ENCODE results near the gene HOXA4.

The HOXA4 gene

GRCh38 chr7:27130540-27131389, at the start of gene HOXA4:
HOXA4 (minus strand) TSS chr7:27130757; CDS start chr7:27130733, 24 bp downstream.
- POLR2A ChIA-PET, result no interaction called here
- peak; percentile 71 for DNase-seq (ENCODE audit: extremely low spot score)
- no peak for TF ChIP-seq CTCF (IDR thresholded peaks at IDR 0.05; ENCODE audit: control extremely low read depth, extremely low read depth, low read depth, missing control alignments)
- CTCF ChIA-PET, result interaction anchor here (0.9 to 2.0 kb wide), 6 partner anchors 20 to 45 kb away, joined by 3 to 6 read pairs (median 4); no protein-coding TSS in a partner anchor

GRCh38 chr7:27179503-27180430, 49.2 kb upstream of the HOXA4 start:
- peak; percentile 76 for DNase-seq (ENCODE audit: extremely low spot score)
- POLR2A ChIA-PET, result no interaction called here
- peak; percentile 66 for TF ChIP-seq CTCF (IDR thresholded peaks at IDR 0.05; ENCODE audit: control extremely low read depth, extremely low read depth, low read depth, missing control alignments)
- CTCF ChIA-PET, result interaction anchor here (1.0 to 3.4 kb wide), 10 partner anchors 10 to 807 kb away, joined by 3 to 15 read pairs (median 4); no protein-coding TSS in a partner anchor

GRCh38 chr7:27179030-27179429, 48.5 kb upstream of the HOXA4 start:
- no peak for DNase-seq (ENCODE audit: extremely low spot score)
- CTCF ChIA-PET, result interaction anchor here (0.7 to 3.4 kb wide), 10 partner anchors 11 to 1923 kb away, joined by 3 to 15 read pairs (median 4); no protein-coding TSS in a partner anchor
- POLR2A ChIA-PET, result no interaction called here
- no peak for TF ChIP-seq CTCF (IDR thresholded peaks at IDR 0.05; ENCODE audit: control extremely low read depth, extremely low read depth, low read depth, missing control alignments)

GRCh38 chr7:27178366-27178765, 47.8 kb upstream of the HOXA4 start:
- DNase-seq (ENCODE audit: extremely low spot score), result no peak
- ChIA-PET CTCF (interaction anchor here (0.7 to 3.4 kb wide), 4 partner anchors 17 to 1923 kb away, joined by 3 to 15 read pairs (median 8); no protein-coding TSS in a partner anchor), POLR2A (no interaction called here)
- TF ChIP-seq CTCF (IDR thresholded peaks at IDR 0.05; ENCODE audit: control extremely low read depth, extremely low read depth, low read depth, missing control alignments), result no peak

- ChIA-PET CTCF (interaction anchor here (1.4 to 3.4 kb wide), 4 partner anchors 16 to 495 kb away, joined by 4 to 18 read pairs (median 13); no protein-coding TSS in a partner anchor), POLR2A (no interaction called here)
- TF ChIP-seq CTCF (IDR thresholded peaks at IDR 0.05; ENCODE audit: control extremely low read depth, extremely low read depth, low read depth, missing control alignments), result no peak
- DNase-seq (ENCODE audit: extremely low spot score), result no peak
These were observed 47.3 kb upstream of the HOXA4 start for GRCh38 chr7:27177795-27178320.
